ENCODE results near the gene EFNB2. TPM values are rescaled to one million over a fixed set of nuclear protein-coding genes. Genes with fewer than 3 reads are reported as not detected.
A peak's percentile ranks its signal among the peaks of the same experiment; 100 is the strongest.

Gene EFNB2
- 0.24 and 0.45 TPM in 2 replicates for total RNA-seq (2014; rRNA removed; shearing (Covaris generic))
- polyA plus RNA-seq (2015; cell fraction: cytosol; rRNA removed) = 0.57 and 0.95 TPM in 2 replicates
- 0.18 and 0.26 TPM in 2 replicates for polyA plus RNA-seq (2015; cell fraction: nucleus; rRNA removed)

GRCh38 chr13:106535552-106536243 lies at the start of gene EFNB2:
Gene EFNB2 (minus strand): TSS chr13:106535662. CDS start chr13:106534964, 698 bp downstream.
- peak; percentile 85 for DNase-seq (ENCODE audit: low read depth, low spot score)
- in situ Hi-C loops (cut with HindIII; ENCODE audit: low pct_unique_long_range_greater_than_20kb, low sequenced_read_pairs) = no loop called here

GRCh38 chr13:106581225-106581624 lies 45.8 kb upstream of the EFNB2 start:
- no peak for DNase-seq (ENCODE audit: low read depth, low spot score)
- in situ Hi-C loops (cut with HindIII; ENCODE audit: low pct_unique_long_range_greater_than_20kb, low sequenced_read_pairs) = no loop called here

GRCh38 chr13:106575896-106576295 lies 40.4 kb upstream of the EFNB2 start:
- no peak for DNase-seq (ENCODE audit: low read depth, low spot score)
- in situ Hi-C loops (cut with HindIII; ENCODE audit: low pct_unique_long_range_greater_than_20kb, low sequenced_read_pairs) = no loop called here

GRCh38 chr13:106573868-106574267 lies 38.4 kb upstream of the EFNB2 start:
- DNase-seq (ENCODE audit: low read depth, low spot score) = no peak
- in situ Hi-C loops (cut with HindIII; ENCODE audit: low pct_unique_long_range_greater_than_20kb, low sequenced_read_pairs) = no loop called here

GRCh38 chr13:106573284-106573846 lies 37.9 kb upstream of the EFNB2 start:
- in situ Hi-C loops (cut with HindIII; ENCODE audit: low pct_unique_long_range_greater_than_20kb, low sequenced_read_pairs) = no loop called here
- no peak for DNase-seq (ENCODE audit: low read depth, low spot score)

GRCh38 chr13:106570299-106570852 lies 34.9 kb upstream of the EFNB2 start:
- in situ Hi-C loops (cut with HindIII; ENCODE audit: low pct_unique_long_range_greater_than_20kb, low sequenced_read_pairs) = no loop called here
- peak; percentile 78 for DNase-seq (ENCODE audit: low read depth, low spot score)

GRCh38 chr13:106569233-106570095 lies 34.0 kb upstream of the EFNB2 start:
- no peak for DNase-seq (ENCODE audit: low read depth, low spot score)
- in situ Hi-C loops (cut with HindIII; ENCODE audit: low pct_unique_long_range_greater_than_20kb, low sequenced_read_pairs) = no loop called here

- in situ Hi-C loops (cut with HindIII; ENCODE audit: low pct_unique_long_range_greater_than_20kb, low sequenced_read_pairs) = no loop called here
- no peak for DNase-seq (ENCODE audit: low read depth, low spot score)
Measured at GRCh38 chr13:106568299-106569003, 33.0 kb upstream of the EFNB2 start.

GRCh38 chr13:106567474-106568298 lies 32.2 kb upstream of the EFNB2 start, which contains the start of gene ARGLU1:
Gene ARGLU1 (minus strand): TSS chr13:106568137. CDS start chr13:106567919, 218 bp downstream.
- in situ Hi-C loops (cut with HindIII; ENCODE audit: low pct_unique_long_range_greater_than_20kb, low sequenced_read_pairs) = no loop called here
- DNase-seq (ENCODE audit: low read depth, low spot score) = peak; percentile 90

GRCh38 chr13:106566641-106567473 lies 31.4 kb upstream of the EFNB2 start:
- peak; percentile 67 for DNase-seq (ENCODE audit: low read depth, low spot score)
- in situ Hi-C loops (cut with HindIII; ENCODE audit: low pct_unique_long_range_greater_than_20kb, low sequenced_read_pairs) = no loop called here

GRCh38 chr13:106565127-106565775 lies 29.8 kb upstream of the EFNB2 start:
- no peak for DNase-seq (ENCODE audit: low read depth, low spot score)
- in situ Hi-C loops (cut with HindIII; ENCODE audit: low pct_unique_long_range_greater_than_20kb, low sequenced_read_pairs) = no loop called here

- in situ Hi-C loops (cut with HindIII; ENCODE audit: low pct_unique_long_range_greater_than_20kb, low sequenced_read_pairs) = no loop called here
- no peak for DNase-seq (ENCODE audit: low read depth, low spot score)
Measured at GRCh38 chr13:106562301-106562700, 26.8 kb upstream of the EFNB2 start.

GRCh38 chr13:106561551-106562170 lies 26.2 kb upstream of the EFNB2 start:
- no peak for DNase-seq (ENCODE audit: low read depth, low spot score)

GRCh38 chr13:106560821-106561220 lies 25.4 kb upstream of the EFNB2 start:
- DNase-seq (ENCODE audit: low read depth, low spot score) = no peak
- in situ Hi-C loops (cut with HindIII; ENCODE audit: low pct_unique_long_range_greater_than_20kb, low sequenced_read_pairs) = no loop called here

More at GRCh38 chr13:106561551-106562170, 26.2 kb upstream of the EFNB2 start:
- in situ Hi-C loops (cut with HindIII; ENCODE audit: low pct_unique_long_range_greater_than_20kb, low sequenced_read_pairs) = no loop called here

- no peak for DNase-seq (ENCODE audit: low read depth, low spot score)
- in situ Hi-C loops (cut with HindIII; ENCODE audit: low pct_unique_long_range_greater_than_20kb, low sequenced_read_pairs) = no loop called here
Measured at GRCh38 chr13:106558527-106558926, 23.1 kb upstream of the EFNB2 start.
